GM12873 (cell line): ENCODE data around the gene MSANTD2.

ENCODE experiments used
- CTCF ChIP-seq: IDR thresholded peaks from 2 replicates; pipeline ENCODE4 v1.5.1; 2012; ENCODE audit warnings: low read depth, mild to moderate bottlenecking, moderate library complexity, low read length, control low read depth; ENCODE audit not compliant: insufficient read depth; ENCODE audit errors: missing control alignments

The MSANTD2 gene

DNA sequence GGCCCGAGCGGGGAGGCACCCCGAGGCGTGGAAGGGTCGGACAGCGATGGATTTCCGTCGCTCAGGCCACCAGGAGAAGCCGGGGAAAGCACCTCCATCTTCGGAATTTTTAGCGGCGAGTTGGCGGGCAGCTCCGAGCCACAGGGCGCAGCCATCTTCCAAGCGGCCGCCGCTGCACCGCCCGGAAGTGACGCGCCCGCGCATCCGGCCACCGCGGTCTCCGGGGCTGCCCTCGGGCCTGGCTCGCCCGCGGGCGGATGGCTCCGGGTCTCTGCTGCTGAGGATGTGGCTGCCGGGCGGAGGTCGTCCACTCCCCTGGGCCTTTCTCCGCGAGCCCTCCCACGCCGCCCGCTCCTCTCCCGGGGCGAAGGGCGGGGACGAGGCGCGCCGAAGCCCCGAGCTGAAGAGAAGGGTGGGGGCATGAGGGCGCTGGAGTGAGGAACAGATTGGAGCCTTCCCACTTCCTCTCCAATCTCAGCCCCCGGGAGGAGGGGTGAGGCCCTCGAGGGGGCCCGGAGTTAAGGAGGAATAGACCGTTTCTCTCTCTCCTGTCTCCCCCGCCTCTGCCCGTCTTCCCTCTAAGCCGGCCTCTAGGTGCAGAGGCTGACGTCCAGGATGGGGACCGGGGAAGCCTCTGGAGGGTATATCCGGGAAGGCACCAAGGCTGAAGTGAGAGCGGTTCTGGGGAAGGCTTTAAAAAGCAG, at the start of gene MSANTD2:
TSS of gene MSANTD2 (minus strand) at position 181 of the 704 bp plus-strand sequence. CDS start at position 155, 26 bp downstream.
- TF ChIP-seq CTCF = no peak

GRCh38 chr11:124846070-124846673, 46.0 kb upstream of the MSANTD2 start:
- no peak for TF ChIP-seq CTCF

DNA sequence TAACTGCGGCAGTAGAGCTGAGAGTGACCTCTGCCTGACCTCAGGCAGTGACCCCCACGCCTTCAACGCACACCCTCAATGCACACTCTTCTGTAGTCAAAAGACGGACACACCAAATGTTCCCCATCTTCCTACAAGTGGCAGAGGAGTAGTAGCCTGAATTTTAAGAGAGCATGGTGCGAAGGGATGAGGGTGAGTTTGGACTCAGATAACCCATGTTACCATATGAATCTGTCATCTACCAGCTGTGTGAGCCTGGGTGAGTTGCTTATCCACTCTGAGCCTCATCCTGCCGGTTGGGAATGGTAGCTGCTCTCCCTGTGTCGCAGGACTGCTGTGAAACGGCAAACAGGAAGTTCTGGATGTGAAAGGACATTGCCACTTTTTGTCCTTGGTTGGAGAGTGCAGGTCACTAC, 44.5 kb upstream of the MSANTD2 start:
- no peak for TF ChIP-seq CTCF

DNA sequence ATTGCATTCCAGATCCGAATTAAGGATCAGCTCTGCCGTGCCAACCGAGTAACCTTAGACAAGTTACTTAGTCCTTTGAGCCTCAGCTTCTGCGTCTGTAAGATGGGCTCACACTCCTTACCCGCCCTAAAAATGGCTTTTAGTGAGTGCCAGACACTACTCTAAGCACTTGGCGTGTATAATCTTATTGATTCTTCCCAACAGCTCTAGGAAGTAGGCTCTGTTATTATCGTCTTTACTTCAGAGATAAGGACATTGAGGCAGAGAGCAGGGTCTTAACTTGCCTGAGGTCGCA, 43.4 kb upstream of the MSANTD2 start:
- TF ChIP-seq CTCF = no peak

DNA sequence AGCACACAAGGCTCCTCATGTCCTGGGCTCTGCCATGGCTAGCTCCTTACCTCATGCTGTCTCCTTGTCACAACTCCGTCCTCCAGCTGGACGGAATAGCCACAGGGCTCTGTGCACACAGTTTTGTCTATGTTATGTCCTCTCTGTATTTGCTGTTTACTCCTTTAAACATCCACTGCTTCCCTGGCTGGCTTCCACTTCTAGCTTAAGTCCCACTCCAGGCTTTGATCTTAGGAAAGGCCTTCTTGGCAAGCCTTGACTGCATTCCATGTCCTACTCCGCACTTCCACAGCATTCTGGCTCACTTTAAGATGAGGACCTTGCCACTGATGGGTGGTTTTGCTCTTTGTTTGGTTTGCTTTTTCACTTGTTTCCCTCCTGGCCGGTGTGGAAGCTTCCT, 42.1 kb upstream of the MSANTD2 start:
- no peak for TF ChIP-seq CTCF

- TF ChIP-seq CTCF = no peak
Measured at GRCh38 chr11:124841840-124842239, 41.6 kb upstream of the MSANTD2 start.

DNA sequence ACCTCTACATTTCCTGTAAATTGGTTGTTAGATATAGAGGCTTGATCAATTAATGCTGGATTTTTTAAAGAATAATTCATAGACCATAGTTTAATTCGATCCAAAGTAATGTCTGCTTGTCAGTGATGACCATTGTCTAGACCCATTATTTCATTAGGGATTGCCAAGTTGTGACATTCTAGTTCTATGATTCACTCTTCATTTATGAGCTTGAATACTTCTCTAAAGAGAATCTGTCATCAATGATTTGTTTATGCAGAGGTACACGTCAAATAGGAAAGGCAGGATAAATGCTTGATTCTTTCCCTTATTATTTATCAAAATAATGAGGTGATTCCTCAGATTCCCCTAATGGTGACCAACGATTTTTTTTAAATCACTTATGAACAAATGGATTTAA, 41.0 kb upstream of the MSANTD2 start:
- no peak for TF ChIP-seq CTCF
